Measurements from ENCODE around the gene CREB3L2. TPM values are rescaled to one million over a fixed set of nuclear protein-coding genes. Genes with fewer than 3 reads are reported as not detected.

The CREB3L2 gene
- total and polyA plus RNA-seq, 2 of the 8 experiments (the other 6 are each of a cell fraction or from before 2014, with no cell fraction given), result 14.4 to 48.3 TPM

DNA sequence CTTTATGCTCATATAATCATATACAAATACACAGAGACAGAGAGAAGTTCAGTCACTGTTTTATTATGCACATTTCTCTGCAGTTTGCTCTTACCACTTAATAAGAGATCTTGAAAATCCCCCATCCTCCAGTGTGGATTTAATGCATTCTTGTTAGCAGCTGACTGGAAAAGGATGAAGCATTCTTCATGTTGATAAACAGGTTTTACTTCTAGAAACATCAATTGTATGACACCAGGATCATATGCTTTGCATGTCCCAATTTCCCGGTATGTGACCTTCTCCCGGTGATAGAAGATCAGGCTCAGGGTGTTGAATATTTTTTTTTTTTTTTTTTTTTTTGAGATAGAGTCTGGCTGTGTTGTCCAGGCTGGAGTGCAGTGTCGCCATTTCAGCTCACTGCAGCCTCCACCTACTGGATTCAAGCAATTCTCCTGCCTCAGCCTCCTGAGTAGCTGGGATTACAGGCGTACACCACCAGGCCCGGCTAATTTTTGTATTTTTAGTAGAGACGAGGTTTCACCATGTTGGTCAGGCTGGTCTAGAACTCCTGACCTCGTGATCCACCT, 6.2 kb upstream of the CREB3L2 start:
- Histone ChIP-seq H3K14ac (ENCODE audit: insufficient read length) (no peak overlapping the region), H3K4ac (replicated peaks; ENCODE audit: insufficient read length, low read depth, low read length) (no peak overlapping the region)

More for the DNA sequence above, 6.2 kb upstream of the CREB3L2 start:
- Histone ChIP-seq H3K23me2 (ENCODE audit: low read depth, low read length) (no peaks in the 10 kb centered on the region), H3K36me3 (ENCODE audit: control insufficient read depth in 2 of 4, insufficient read depth in 4 of 4, low read length in 3 of 4) (no peaks in the 10 kb centered on the region), H3K79me2 (ENCODE audit: control insufficient read depth in 1 of 2, insufficient read depth in 2 of 2, low read length in 2 of 2) (no peaks in the 10 kb centered on the region), H2AFZ (ENCODE audit: low read length) (no peak overlapping the region), H3K56ac (replicated peaks; ENCODE audit: insufficient read length, low read depth, low read length) (no peak overlapping the region), H4K8ac (ENCODE audit: extremely low read depth, insufficient read depth, low read length) (no peak overlapping the region), H4K5ac (ENCODE audit: insufficient read length, low read depth, low read length) (no peak overlapping the region), H3K9me3 (ENCODE audit: insufficient read depth in 2 of 2, low read depth in 1 of 2, low read length in 1 of 2) (no peaks in the 10 kb centered on the region), H2BK15ac (ENCODE audit: low read length) (no peak overlapping the region; the same call in 1 of the 2 replicates), H3K9ac (replicated peaks in 1 of 4; ENCODE audit: extremely low read depth in 1 of 4, low read depth in 3 of 4, low read length in 3 of 4) (no peak overlapping the region), H2BK5ac (ENCODE audit: low read depth, low read length) (peak overlapping the region; percentile 92; the same call in 1 of the 2 replicates), H2AK5ac (ENCODE audit: low read depth, low read length) (no peak overlapping the region), H3K23ac (ENCODE audit: insufficient read length) (no peak overlapping the region), H2BK12ac (ENCODE audit: low read depth, low read length) (0 out of 2 replicates have a peak overlapping the region, but pooled peaks have one; percentile 98), H3K4me1 (replicated peaks in 1 of 4; ENCODE audit: control insufficient read depth in 3 of 4, insufficient read depth in 4 of 4, low read length in 3 of 4) (peaks cover 0 to 2% (median under 1%) of the 10 kb centered on the region in 4 experiments; a peak in 2 of 7 replicates), H2BK20ac (ENCODE audit: low read length) (no peak overlapping the region), H3K4me2 (ENCODE audit: insufficient read depth in 1 of 2, low read depth in 2 of 2, low read length in 2 of 2) (no peak overlapping the region), H3K18ac (ENCODE audit: extremely low read depth, low read length) (no peak overlapping the region), H3K27ac (ENCODE audit: low read depth, low read length) (no peak overlapping the region), H4K91ac (replicated peaks; ENCODE audit: insufficient read length, low read length) (no peak overlapping the region), H3K4me3 (ENCODE audit: extremely low read depth in 1 of 4, insufficient read depth in 2 of 4, low read depth in 3 of 4, low read length in 4 of 4) (no peak overlapping the region), H3K79me1 (ENCODE audit: low read depth, low read length) (no peaks in the 10 kb centered on the region), H2BK120ac (replicated peaks; ENCODE audit: low read depth, low read length) (no peak overlapping the region), H3K27me3 (replicated peaks in 1 of 4; ENCODE audit: control insufficient read depth in 3 of 4, extremely low read depth in 1 of 4, insufficient read depth in 3 of 4, low read length in 3 of 4) (no peaks in the 10 kb centered on the region), H4K20me1 (replicated peaks in 1 of 2; ENCODE audit: control insufficient read depth in 1 of 2, insufficient read depth in 2 of 2, low read length in 2 of 2) (no peaks in the 10 kb centered on the region)
- FAIRE-seq (no peak), DNase-seq (ENCODE audit: low read depth in 1 of 2, low spot score in 2 of 2) (no peak)
- 97% methylated on average over 7 of the region's 7 CpGs; no CpG with 5 or more reads in 1 of the 2 experiments for WGBS, 2 experiments (ENCODE audit: extremely low coverage in 1 of 2, insufficient coverage in 1 of 2, insufficient read length in 1 of 2, insufficient replicate concordance in 2 of 2, low coverage in 1 of 2, low lambda C conversion rate in 2 of 2, missing lambda C conversion rate in 1 of 2)
- POLR2A ChIA-PET (ENCODE audit: partially characterized antibody), result interaction anchor here (1.0 kb wide), 1 partner anchor 452 kb away, joined by 3 read pairs; the partner anchor contains the start of gene TRIM24
- CTCF ChIA-PET (ENCODE audit: partially characterized antibody), result interaction anchor here (0.7 to 14.1 kb wide), 14 partner anchors 9 to 408 kb away, joined by 3 to 167 read pairs (median 4); no protein-coding TSS in a partner anchor
- TF ChIP-seq SP1 (IDR thresholded peaks at IDR 0.05; ENCODE audit: low read depth, low read length) (no peak), SP2 (IDR thresholded peaks at IDR 0.05; ENCODE audit: low read length) (no peak)
- TF ChIP-seq, protein P1, sequence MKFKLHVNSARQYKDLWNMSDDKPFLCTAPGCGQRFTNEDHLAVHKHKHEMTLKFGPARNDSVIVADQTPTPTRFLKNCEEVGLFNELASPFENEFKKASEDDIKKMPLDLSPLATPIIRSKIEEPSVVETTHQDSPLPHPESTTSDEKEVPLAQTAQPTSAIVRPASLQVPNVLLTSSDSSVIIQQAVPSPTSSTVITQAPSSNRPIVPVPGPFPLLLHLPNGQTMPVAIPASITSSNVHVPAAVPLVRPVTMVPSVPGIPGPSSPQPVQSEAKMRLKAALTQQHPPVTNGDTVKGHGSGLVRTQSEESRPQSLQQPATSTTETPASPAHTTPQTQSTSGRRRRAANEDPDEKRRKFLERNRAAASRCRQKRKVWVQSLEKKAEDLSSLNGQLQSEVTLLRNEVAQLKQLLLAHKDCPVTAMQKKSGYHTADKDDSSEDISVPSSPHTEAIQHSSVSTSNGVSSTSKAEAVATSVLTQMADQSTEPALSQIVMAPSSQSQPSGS (IDR thresholded peaks at IDR 0.05; ENCODE audit: low read length), result no peak
